Left lobe of liver (tissue), 2 donors: Measurements from ENCODE around the gene MICU1. TPM values are rescaled to one million over a fixed set of nuclear protein-coding genes. Genes with fewer than 3 reads are reported as not detected.
"Not testable (repeated sequence)": the region's sequence is repeated elsewhere in the genome, so short reads cannot be mapped to it uniquely, and the experiment has no call there.

Experiments used
- ATAC-seq: fragments of 200-7000 bp; cut with Tn5 transposase; one replicate; pipeline ENCODE4 v1.9.1; 2020; ENCODE audit warnings: mild to moderate bottlenecking, moderate library complexity
- DNase-seq: peaks from one replicate; pipeline ENCODE4 v3.0.0-alpha.2; 2020; ENCODE audit warnings: low spot score
- total RNA-seq: library from RNA; stranded (reverse); gene quantifications from one replicate; pipeline ENCODE4 v1.2.1, GENCODE V29; 2021
- donor health status: DM: no; HTN: no; CAD: no; lungs with moderate emphysema.
- donor health status: DM: no; HTN: yes; CAD: no.

The MICU1 gene
- total RNA-seq, 1 donor from 2014 or later: 41.8 TPM

DNA sequence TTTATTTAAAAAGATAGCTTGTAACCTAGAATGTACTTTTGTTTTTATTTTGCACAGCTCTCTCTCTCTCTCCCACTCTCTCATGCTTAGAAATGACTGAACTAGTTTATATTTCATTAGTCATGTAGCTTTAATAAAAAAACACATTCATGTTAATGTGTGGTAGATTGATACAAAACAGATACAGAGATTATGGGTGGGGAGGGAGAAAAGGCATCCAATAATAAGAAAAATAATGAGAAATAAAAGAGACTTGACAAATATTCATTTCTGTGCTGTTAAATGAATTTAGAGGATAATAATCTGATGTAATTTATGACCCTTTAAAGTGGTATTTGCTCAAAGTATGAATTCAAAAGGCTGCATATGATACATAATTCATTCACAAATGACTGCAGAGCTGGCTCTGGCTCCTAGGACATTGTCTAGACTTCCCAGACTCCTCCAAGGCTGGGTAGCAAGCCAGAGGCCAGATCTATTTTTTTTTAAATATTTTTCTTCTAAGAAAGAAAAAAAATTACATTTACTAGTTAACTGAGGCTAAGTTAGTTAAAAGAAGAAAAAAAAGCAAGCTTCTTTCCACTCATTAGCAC is 165.5 kb downstream of the MICU1 start:
- ATAC-seq: no peak
- DNase-seq: no peak

DNA sequence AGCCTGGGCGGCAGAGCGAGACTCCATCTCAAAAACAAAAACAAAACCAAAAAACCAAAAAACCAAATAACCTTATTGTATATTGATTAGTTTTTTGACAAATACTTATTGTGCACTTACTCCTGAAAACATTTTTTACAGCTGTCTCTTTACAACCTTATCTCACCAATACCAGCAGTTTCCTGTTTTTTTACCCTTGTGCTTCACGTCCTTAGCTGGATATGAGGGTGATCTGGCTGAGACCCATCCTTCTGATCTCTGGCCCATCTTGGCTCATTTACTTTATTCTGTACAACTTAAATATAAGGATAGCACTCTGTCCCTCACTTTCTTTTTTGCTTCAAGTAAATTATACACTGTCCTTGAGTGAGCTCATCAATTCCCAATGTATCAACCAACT is 166.6 kb downstream of the MICU1 start:
- no peak for ATAC-seq

DNA sequence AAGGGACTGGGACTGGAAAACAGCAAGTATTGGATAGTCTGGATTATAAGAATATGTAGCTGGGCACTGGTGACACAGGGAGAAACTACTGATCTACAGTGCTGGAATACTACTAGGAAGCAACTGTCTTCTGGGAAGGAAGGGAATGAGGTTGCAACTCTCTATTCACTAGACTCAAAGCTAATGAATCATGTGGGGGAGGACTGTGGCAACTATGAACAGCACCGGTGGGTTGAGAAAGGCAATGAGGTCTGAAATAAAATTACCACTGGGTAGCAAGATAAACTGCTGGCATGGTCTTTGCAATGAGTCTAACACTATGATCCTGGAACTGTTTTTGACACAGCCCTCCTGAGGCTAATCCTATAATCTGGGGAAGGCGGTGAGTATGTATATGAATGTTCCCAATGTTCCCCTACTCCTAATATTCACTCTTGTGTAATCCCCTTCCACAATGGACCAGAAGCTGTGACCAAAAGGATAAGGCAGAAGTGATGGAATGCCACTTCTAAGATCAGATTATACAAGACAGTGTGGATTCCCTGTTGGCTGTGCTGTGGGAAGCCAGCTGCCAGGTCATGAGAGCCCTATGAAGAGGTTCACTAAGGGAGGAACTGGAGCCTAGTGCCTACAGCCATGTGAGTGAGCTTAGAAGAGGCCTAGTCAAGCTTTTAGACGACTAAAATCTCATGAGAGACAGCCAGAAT is 169.8 kb downstream of the MICU1 start:
- peak; percentile 47 for ATAC-seq
- no peak for DNase-seq

More for the DNA sequence above, 166.6 kb downstream of the MICU1 start:
- no peak for DNase-seq

DNA sequence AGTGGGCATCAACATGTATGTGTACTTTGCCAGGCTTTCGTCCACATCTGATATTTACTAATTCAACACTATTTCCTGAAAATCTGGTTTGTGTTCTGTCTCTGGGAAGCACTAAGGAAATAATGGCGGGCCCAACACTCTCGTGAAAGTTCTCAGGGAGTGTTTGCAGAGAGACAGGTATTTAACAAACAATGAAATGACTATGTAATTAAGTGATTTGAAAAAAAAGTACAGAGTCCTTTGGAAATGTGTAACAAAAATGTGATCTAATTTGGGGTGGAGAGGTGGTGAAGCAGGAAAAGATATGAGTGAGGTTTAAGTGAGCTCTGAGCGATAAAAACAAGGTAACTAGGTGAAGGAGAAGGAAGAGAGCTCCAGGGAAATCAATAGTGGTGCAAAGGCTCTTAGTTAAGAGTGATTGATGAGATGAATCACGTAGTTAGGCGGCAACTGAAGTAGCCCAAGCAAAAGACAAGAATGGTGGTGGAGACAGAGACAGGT is 175.9 kb downstream of the MICU1 start:
- ATAC-seq (no peak), DNase-seq (no peak)

DNA sequence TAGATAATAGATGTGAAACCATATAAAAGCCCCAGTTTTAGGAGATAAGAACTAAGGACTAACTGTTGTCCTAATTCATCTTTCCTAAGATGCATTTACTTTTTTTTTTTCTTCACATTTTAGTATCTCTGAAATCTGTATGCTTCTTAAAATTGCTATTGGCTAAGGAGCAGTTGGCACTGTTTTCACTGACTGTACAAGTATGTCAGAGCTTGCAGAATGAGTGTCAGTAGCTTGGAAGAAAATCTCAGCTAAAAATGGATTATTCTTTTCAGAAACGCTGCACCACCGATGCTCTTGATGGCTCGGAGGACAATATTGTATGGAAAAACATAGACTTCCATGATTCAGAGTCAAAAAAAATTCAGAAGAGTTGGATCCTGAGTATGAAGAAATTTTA is 180.0 kb downstream of the MICU1 start:
- DNase-seq (no peak), ATAC-seq (no peak)

GRCh38 chr10:72442969-72443368 is 182.9 kb downstream of the MICU1 start:
- ATAC-seq, DNase-seq: not testable (repeated sequence)

DNA sequence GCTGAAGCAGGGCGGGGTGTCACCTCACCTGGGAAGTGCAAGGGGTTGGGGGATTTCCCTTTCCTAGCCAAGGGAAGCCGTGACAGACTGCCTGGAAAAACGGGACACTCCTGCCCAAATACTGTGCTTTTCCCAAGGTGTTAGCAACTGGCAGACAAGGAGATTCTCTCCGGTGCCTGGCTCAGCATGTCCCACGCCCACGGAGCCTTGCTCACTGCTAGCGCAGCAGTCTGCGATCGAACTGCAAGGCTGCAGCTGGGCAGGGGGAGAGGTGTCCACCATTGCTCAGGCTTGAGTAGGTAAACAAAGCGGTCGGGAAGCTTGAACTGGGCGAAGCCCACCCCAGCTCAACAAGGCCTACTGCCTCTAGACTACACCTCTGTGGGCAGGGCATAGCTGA is 190.3 kb downstream of the MICU1 start:
- ATAC-seq: no peak
- DNase-seq: no peak

- ATAC-seq, DNase-seq: not testable (repeated sequence)
Observed at GRCh38 chr10:72430936-72431335, 194.9 kb downstream of the MICU1 start.

GRCh38 chr10:72429931-72430330 is 195.9 kb downstream of the MICU1 start:
- DNase-seq (no peak), ATAC-seq (no peak)

DNA sequence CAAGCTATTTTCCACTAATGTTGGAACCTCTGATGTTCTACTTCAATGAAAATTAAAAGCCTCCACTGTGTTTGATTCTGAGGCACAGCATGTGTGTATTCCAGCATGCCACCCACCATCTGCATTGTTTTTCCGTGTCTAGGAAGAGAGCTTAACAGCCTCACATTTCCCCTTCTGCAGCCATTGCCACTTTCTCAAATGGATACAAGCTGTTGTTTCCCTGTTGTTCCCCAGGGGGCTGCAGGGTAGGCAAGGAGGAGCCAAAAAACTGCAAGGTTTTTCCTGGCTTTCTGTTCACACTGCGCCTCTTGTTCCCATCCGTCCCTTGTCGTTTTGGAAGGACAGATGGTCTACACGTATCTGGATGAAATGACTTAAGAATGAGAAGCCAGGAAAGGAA is 198.9 kb downstream of the MICU1 start:
- ATAC-seq (no peak), DNase-seq (no peak)

GRCh38 chr10:72425133-72425532 is 200.7 kb downstream of the MICU1 start:
- ATAC-seq (no peak), DNase-seq (no peak)

GRCh38 chr10:72424561-72424960 is 201.3 kb downstream of the MICU1 start:
- DNase-seq (no peak), ATAC-seq (peak; percentile 22)

DNA sequence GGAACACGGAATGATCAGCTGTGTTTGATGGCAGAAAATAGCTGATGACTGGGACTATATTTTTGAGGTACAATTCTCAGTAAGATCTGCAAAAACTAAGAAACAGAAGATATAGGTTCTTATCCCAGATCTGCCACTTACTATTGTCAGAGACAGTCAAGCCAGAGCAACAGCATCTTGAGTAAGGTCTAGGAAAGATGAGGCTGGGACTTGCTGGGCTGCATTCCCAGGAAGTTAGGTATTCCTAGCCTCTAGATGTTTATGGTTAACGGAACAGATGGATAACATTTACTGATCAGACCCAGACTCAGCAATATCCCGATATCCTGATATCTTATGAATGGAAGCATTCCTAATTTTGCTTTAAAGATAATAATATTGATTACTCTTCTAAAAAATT is 202.5 kb downstream of the MICU1 start:
- ATAC-seq (no peak), DNase-seq (no peak)

- DNase-seq (no peak), ATAC-seq (no peak)
Observed at GRCh38 chr10:72421885-72422540, 203.9 kb downstream of the MICU1 start.

- ATAC-seq (no peak), DNase-seq (no peak)
Observed at GRCh38 chr10:72419241-72419640, 206.6 kb downstream of the MICU1 start.

GRCh38 chr10:72418679-72419078 is 207.2 kb downstream of the MICU1 start:
- DNase-seq (no peak), ATAC-seq (no peak)

DNA sequence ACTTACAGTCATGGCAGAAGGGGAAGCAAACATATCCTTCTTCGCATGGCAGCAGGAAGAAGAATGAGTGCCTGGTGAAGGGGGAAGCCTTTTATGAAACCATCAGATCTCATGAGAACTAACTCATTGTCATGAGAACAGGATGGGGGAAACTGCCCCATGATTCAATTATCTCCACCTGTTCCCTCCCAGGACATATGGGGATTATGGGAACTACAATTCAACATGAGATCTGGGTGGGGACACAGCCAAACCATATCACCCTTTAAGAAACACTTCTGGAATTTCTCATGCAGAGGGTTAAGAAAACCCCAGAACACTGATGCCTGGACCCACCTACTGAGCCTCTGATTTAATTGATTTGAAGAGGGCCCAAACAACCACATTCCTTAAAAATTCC is 207.9 kb downstream of the MICU1 start:
- DNase-seq (no peak), ATAC-seq (no peak)

DNA sequence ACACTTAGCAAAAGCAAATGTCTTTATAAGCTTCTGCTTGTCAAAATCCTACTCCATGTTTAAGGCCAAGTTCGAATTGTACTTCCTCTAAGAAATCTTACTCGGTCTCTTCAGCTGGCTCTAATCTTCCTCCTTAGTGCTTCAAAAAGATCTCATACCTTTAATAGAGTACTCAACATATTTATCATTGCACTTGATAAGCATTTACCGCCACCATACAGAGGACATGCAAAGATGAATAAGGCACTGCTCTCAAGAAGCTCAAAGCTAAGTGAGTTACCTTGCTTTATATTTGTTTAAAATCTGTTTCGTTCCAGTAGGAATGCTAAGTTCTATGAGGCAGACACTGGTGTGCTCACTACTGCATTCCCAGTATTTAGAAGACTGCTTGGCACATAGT is 209.2 kb downstream of the MICU1 start:
- ATAC-seq (no peak), DNase-seq (no peak)

DNA sequence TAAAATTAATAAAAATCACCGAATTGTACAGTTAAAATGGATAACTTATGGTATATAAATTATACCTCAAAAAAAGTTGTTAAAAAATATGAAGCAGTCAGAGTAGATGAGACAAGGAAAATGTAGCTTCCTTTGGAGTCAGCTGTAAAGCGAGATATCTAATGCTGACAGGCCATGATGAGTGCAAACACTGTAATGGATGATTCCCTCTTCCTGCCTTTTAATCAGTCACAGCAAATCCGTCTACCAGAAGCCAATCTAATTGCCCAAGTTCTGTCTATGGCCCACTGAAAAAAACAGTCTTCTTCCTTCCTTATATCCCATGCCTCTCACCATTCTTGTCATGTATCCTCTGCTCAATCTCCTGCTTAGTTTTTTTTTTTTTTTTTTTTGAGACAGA is 211.2 kb downstream of the MICU1 start:
- peak; percentile 43 for ATAC-seq
- no peak for DNase-seq

DNA sequence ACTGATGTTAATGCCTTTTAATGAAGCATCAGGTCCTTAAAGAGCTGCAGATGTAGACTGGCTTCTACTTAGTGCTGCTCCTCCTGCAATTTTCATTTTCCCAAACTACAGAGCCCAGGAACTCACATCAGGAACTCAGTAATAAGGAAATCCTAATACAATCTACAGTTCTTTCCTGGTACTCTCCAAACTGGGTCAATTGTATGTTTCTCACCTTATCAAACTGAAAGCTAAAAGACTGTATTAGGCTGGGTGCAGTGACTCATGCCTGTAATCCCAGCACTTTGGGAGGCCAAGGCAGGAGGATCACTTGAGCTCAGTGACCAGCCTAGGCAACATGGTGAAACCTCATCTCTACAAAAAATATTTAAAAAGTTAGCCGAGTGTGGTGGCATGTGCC is 216.7 kb downstream of the MICU1 start:
- DNase-seq (no peak), ATAC-seq (no peak)

- ATAC-seq: no peak
- DNase-seq: no peak
Observed at GRCh38 chr10:72407927-72408600, 217.8 kb downstream of the MICU1 start.

DNA sequence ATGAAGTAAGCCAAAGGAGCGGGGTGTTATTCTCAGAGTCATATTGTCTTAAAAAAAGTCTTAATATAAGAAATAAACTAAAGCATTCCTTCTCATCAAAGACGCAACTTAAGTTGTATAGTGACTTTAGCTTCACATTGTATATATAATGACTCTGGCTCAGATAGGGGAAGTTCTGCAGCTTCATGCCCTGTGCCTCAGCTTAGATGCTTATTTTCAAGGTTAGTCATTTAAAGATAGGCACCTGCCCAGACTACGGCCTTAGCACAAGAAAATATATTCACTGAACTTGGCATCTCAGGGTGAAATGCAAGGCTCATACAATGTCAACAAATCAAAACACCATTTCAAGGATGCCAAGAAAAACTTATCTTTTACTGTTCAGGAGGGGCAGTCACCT is 218.4 kb downstream of the MICU1 start:
- no peak for ATAC-seq
- DNase-seq: no peak
